Ovary (tissue), 9 donors: ENCODE measurements around the gene SHC1. TPM values are rescaled to one million over a fixed set of nuclear protein-coding genes. Genes with fewer than 3 reads are reported as not detected.

ENCODE experiments used
- DNase-seq, 5 donors: peaks; one replicate each; pipeline ENCODE4 v3.0.0-alpha.2; 2019 to 2020
- H3K27ac ChIP-seq, 2 donors: fragments of 200-600 bp; one replicate each; pipeline versions ENCODE4 v1.5.1 to v1.8.0; 2019 to 2022
- H3K27me3 ChIP-seq: fragments of 200-600 bp; one replicate; pipeline ENCODE4 v1.8.0; 2022
- H3K36me3 ChIP-seq: fragments of 200-600 bp; sonication (generic); one replicate; pipeline ENCODE4 v1.5.1; 2019
- H3K4me1 ChIP-seq: one replicate; pipeline ENCODE4 v1.8.1; 2013; ENCODE audit warnings: mild to moderate bottlenecking, moderate library complexity; ENCODE audit not compliant: insufficient read depth
- H3K4me3 ChIP-seq: fragments of 200-600 bp; sonication (generic); one replicate; pipeline ENCODE4 v1.5.1; 2017
- H3K9me3 ChIP-seq, 2 donors: fragments of 200-600 bp in 1 of 2; sonication (generic) in 1 of 2; one replicate each; pipeline versions ENCODE4 v1.5.1 to v1.8.1; 2013 to 2019; ENCODE audit warnings: mild to moderate bottlenecking in 1 of 2, moderate library complexity in 1 of 2
- CTCF ChIP-seq, 3 donors: fragments of 450-650 bp in 2 of 3; fragments of 200-600 bp in 1 of 3; IDR thresholded peaks; one replicate each; pipeline versions ENCODE4 v1.5.1 to v1.8.0; 2016 to 2022; ENCODE audit warnings: antibody characterized with exemption in 3 of 3, mild to moderate bottlenecking in 1 of 3
- EP300 ChIP-seq: sonication (generic); formaldehyde crosslinking; IDR thresholded peaks from one replicate; pipeline ENCODE4 v1.6.1; 2017; ENCODE audit warnings: antibody characterized with exemption
- POLR2A ChIP-seq: fragments of 450-650 bp; IDR thresholded peaks from one replicate; pipeline ENCODE4 v1.6.1; 2017; ENCODE audit warnings: antibody characterized with exemption, mild to moderate bottlenecking, moderate library complexity
- WGBS, 3 donors: extraction: QIAGEN DNeasy Blood & Tissue Kit in 1 of 3; methylation state at CpG; one replicate each; pipeline versions ENCODE4 v1.1.5 to v1.1.7; 2013 to 2017; 5-methylcytosine and 5-hydroxymethylcytosine counted together
- intact Hi-C, 4 donors: fragments of 100-400 bp; cut with DNase I; formaldehyde crosslinking; loops; one replicate each; pipeline versions ENCODE4 v1.11.0 to v1.15.1; 2022 to 2023
- polyA plus RNA-seq, 2 donors: library from polyadenylated mRNA; stranded (reverse); fragments of 200-250 nt in 1 of 2; fragments of 350-450 nt in 1 of 2; fragmentation: Illumina TruSeq in 1 of 2; extraction: RNeasy Lipid Tissue Mini Kit (QIAGEN cat#74804) in 1 of 2; gene quantifications; one replicate each; pipeline ENCODE4 v1.2.3, GENCODE V29; 2013 to 2014
- total RNA-seq, 7 donors: library from RNA; depleted of rRNA in 2 of 7; stranded (reverse); fragments of >200 nt in 2 of 7; fragmentation: NEBNext Ultra II Directional in 3 of 7; extraction: Animal tissue kit (Norgen Biotek cat#: 25700) in 3 of 7; gene quantifications; one replicate each; pipeline versions ENCODE4 v1.1.0 to v1.2.4, GENCODE V29; 2016 to 2023
- donor health status: DM: no; HTN: no; CAD: no; lungs with moderate emphysema.
- donor health status: DM: no; HTN: no; CAD: no.
- donor health status: Bipolar disorder and iron deficiency.
- donor health status: DM: yes; HTN: yes; CAD: no.
- donor health status: DM: no; HTN: no; CAD: no.
- donor health status: DM: yes; HTN: yes; CAD: no.

The SHC1 gene
- total and polyA plus RNA-seq, 9 donors = 36.8 to 183 (median 80.0) TPM

GRCh38 chr1:154955718-154956543, 14.6 kb downstream of the SHC1 start, which contains the start of gene PBXIP1:
PBXIP1 (minus strand) TSS chr1:154956099; CDS start chr1:154953721, 2,378 bp downstream.
- 1% methylated on average over 18 of the region's 18 CpGs for WGBS, 3 donors
- H3K4me1 ChIP-seq = peaks cover 41% of the 10 kb centered on the region
- H3K36me3 ChIP-seq = no peaks in the 10 kb centered on the region
- H3K27me3 ChIP-seq = no peaks in the 10 kb centered on the region
- DNase-seq = peak; percentile 70 to 87 (median 75)
- intact Hi-C loops = loop anchor here in 3 of 4 donors (5.0 kb wide), 2 partner anchors 46 to 106 kb away; partner anchors contain the start of genes EFNA4 (in 2 of the 3) and ZBTB7B (in 1 of the 3)
- no peaks in the 10 kb centered on the region for H3K9me3 ChIP-seq
- H3K27ac ChIP-seq = peak within 1 kb of the TSS; percentile 52 to 78
- H3K4me3 ChIP-seq = peak within 1 kb of the TSS; percentile 57
- peak; percentile 30 for TF ChIP-seq POLR2A
- TF ChIP-seq EP300 = no peak
- peak in 2 of 3 donors; percentile 9 to 34 for TF ChIP-seq CTCF (IDR thresholded peaks at IDR 0.05)

- 1 to 7% (median 4%) methylated on average over 4 of the region's 4 CpGs for WGBS, 3 donors
- peak overlapping the region; percentile 57 for H3K4me3 ChIP-seq
- no peaks in the 10 kb centered on the region for H3K36me3 ChIP-seq
- peaks cover 41% of the 10 kb centered on the region for H3K4me1 ChIP-seq
- H3K9me3 ChIP-seq = no peaks in the 10 kb centered on the region
- intact Hi-C loops = loop anchor here in 3 of 4 donors (5.0 kb wide), 2 partner anchors 47 to 107 kb away; partner anchors contain the start of genes EFNA4 (in 2 of the 3) and ZBTB7B (in 1 of the 3)
- H3K27me3 ChIP-seq = no peaks in the 10 kb centered on the region
- peak overlapping the region; percentile 52 to 78 for H3K27ac ChIP-seq
- TF ChIP-seq POLR2A = peak; percentile 22
- no peak for TF ChIP-seq CTCF (IDR thresholded peaks at IDR 0.05)
- peak in 4 of 5 donors; percentile 51 to 84 (median 58) for DNase-seq
Measured at GRCh38 chr1:154955039-154955717, 15.4 kb downstream of the SHC1 start.

DNA sequence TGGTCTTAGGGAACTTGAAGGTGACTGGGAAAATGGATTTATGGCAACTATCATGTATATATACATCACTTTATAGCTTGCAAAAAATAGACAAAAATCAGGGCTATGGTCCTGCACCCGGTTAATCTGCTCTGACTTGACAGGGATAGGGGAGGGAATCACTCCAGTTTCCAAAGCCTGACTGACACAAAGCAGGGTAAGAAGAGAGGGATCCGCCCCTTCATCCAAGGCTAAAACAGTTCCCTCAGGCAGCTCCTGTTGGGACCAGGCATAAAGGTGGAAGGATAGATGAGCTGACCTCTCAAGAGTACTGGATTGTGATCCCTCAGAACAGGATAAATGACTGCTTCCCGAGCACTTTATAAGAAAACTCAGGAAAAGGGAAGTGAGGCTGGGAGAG, 16.0 kb downstream of the SHC1 start:
- Histone ChIP-seq H3K4me3 (no peak overlapping the region), H3K27me3 (no peaks in the 10 kb centered on the region), H3K36me3 (no peaks in the 10 kb centered on the region), H3K27ac (peak overlapping the region in 1 of 2 donors; percentile 78), H3K4me1 (peaks cover 41% of the 10 kb centered on the region), H3K9me3 (no peaks in the 10 kb centered on the region)
- 53 to 57% (median 56%) methylated on average over 3 of the region's 3 CpGs for WGBS, 3 donors
- no peak for DNase-seq
- no peak for TF ChIP-seq EP300
- TF ChIP-seq POLR2A = no peak
- TF ChIP-seq CTCF (IDR thresholded peaks at IDR 0.05) = no peak
- intact Hi-C loops = loop anchor here in 1 of 4 donors (5.0 kb wide), 1 partner anchor 98 kb away; the partner anchor contains the start of gene ADAM15

DNA sequence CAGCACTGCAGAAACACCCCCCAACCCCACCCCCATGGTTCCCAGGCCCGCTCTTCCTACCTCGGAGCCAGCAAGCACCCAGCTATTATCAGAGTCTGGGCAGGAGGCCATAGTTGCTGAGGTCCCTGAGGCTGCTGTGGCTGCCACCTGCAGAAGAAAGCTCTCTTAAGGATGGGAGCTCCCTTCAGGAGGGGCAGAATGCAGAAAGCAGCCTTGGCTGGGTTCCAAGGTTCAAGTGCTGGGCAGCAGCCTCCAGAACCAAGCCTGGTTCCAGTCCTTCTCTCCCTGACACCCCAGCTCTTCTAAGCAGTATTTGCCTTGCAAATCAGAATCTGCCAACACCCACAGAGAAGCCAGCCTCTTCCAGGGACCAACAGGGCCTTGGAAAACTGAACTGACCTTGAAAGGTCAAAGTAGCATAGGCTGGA, 16.9 kb downstream of the SHC1 start:
- Histone ChIP-seq H3K27ac (peak overlapping the region in 1 of 2 donors; percentile 16), H3K27me3 (no peaks in the 10 kb centered on the region), H3K4me1 (peaks cover 41% of the 10 kb centered on the region), H3K36me3 (no peaks in the 10 kb centered on the region), H3K9me3 (no peaks in the 10 kb centered on the region), H3K4me3 (no peak overlapping the region)
- TF ChIP-seq CTCF (IDR thresholded peaks at IDR 0.05) (no peak), POLR2A (no peak), EP300 (no peak)
- WGBS, 3 donors = 52 to 80% (median 68%) methylated on average over 2 of the region's 2 CpGs
- intact Hi-C loops = loop anchor here in 1 of 4 donors (5.0 kb wide), 1 partner anchor 99 kb away; the partner anchor contains the start of gene ADAM15
- DNase-seq = peak in 1 of 5 donors; percentile 36
